Measurements from ENCODE around the gene TEK.
"Not testable (repeated sequence)": the region's sequence is repeated elsewhere in the genome, so short reads cannot be mapped to it uniquely, and the experiment has no call there.

Gene TEK

DNA sequence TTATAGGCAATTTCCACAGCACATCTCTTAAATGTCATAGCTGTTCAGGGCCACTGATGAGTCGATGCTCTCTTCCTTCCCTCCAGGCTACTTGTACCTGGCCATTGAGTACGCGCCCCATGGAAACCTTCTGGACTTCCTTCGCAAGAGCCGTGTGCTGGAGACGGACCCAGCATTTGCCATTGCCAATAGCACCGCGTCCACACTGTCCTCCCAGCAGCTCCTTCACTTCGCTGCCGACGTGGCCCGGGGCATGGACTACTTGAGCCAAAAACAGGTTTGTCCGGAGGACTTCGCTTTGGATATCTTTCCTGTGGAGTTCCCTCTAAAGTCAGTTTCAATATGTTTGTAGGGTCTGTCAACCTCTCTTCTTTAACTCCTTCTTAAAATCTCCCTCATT lies 103.6 kb downstream of the TEK start:
- no peak for DNase-seq (ENCODE audit: low read depth in 2 of 2)

DNA sequence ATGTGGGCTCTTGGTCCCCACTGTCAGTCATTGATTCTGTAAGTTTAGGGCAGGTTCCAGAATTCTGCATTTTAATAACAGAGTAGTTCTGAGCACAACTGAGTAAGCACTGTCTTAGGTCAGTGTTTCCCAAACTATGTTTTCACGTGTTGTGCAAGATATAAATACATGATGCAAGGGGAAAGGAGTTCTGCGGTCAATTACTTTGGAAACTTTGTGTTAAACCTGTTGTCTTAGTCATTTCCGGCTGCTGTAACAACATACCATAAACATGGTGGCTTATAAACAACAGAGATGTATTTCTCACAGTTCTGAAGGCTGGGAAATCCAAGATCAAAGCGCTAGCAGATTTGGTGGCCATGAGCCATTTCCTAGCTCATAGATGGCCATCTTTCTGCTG lies 118.2 kb downstream of the TEK start:
- DNase-seq (ENCODE audit: low read depth in 2 of 2): no peak

GRCh38 chr9:27239648-27240047 lies 130.6 kb downstream of the TEK start:
- DNase-seq (ENCODE audit: low read depth in 2 of 2): not testable (repeated sequence)

DNA sequence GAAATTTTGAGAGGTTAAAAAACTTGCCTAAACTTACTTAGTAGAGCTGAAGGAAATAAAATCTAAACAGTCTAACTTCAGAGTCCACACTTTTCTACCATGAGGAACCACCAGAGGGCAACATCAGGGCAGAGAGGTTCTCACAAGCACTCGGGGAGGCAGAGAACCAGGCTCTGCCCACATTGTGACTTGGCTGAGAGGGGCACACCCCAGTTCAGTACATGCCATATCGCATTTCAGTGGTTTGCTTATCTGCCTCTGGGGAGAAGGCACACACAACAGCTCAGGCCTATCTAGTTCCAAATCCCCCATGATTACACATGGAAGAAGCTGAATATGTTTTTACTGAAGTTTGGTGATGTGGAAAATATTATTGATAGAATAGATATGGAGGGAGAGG lies 138.7 kb downstream of the TEK start:
- no peak for DNase-seq (ENCODE audit: low read depth in 2 of 2)

DNA sequence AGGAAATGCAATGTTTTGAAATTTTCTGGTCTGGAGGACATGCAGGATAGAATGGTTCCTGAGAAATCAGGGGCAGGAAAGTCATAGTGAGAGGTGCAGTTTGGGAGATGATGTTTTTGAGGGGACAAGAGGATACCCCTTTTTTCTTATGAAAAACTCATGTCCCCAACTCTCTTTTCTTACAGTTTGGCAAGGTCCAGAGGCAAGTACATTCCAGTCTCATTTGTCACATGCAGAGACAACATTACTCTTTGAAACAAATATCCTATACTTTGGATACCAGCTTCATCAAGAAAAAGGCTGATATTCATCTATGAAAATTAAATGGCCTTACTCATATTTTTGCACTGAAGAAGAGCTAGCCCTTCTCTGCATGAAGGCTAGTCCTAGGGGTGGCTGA lies 139.7 kb downstream of the TEK start:
- DNase-seq (ENCODE audit: low read depth in 2 of 2): no peak

DNA sequence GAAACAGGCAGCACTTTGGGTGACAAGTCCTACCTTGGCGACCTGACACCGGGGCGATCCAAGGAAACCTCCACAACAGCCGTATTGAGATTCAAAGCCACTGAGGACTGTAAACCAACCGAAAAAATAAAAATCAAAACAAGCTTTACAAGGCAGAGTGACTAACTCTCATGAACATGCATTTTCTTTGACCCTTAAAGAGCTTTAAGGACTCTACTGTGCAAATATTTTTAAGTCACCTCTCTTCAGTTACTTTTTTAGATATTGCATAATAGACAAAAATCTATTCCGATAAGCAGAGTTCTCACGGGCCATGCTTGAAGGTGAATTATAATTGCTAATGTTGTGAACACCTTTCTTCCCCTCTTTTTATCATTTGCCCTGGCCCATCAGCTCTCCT lies 149.6 kb downstream of the TEK start:
- no peak for DNase-seq (ENCODE audit: low read depth in 2 of 2)

DNA sequence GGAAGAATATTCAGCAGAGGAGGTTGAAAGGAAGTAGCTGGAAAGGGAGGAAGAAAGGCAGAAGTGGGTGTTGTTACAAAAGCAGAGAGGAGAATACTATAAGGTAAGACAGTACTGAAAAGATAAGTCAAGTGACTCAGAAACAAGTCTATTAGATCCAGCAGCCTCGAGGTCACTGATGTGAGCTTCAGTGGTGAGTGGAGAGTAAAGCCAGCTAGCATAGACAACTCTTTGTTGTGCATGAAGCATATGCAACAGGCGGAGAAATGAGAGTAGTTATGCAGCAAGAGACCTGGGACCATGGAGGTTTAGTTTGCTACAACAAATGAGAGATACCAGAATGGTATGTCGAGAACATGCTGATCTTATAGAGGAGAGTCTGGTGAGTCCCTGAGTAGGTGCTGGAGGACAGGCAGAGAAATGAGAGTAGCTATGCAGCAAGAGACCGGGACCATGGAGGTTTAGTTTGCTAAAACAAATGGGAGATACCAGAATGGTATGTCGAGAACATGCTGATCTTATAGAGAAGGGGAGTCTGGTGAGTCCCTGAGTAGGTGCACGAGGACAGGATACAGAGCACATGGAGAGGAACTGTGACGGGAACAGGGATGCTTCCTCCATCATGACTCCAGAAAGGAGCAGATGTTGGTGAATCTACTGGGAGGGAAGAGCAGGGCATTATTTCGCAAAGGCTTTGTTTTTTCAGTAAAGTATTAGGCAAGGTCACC lies 151.9 kb downstream of the TEK start:
- DNase-seq (ENCODE audit: low read depth in 2 of 2): no peak

DNA sequence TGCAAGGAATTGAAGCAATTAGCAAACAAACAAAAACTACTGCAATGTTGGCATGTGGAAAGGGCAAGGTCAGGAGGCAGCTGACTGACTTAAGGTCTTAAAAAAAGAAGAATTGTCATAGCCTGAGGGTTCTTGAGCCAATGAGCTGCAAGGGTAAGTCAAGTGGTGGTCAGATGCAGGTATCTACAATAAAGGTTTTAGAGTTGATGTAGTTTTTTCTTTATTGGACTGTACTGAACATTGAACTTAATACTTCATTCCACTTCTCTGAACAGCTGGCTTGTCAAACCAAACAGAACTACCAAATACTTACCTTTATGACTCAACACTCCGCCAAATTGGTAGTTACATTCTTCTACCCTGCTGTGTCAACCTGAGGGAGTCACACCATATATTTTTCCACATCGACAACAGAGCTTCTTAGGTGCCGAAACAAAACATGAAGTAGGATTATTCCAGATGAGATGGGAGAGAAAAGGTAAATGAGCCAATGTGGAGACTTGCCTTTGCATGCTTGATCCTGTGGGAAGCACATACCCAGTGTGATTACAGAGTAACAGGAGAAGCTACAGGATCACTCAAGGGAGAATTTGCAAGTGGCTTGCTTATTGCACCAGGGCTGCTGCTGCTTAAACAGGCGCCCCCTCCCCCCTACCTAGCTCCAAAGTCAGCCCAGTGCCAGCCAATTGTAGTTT lies 152.6 kb downstream of the TEK start:
- DNase-seq (ENCODE audit: low read depth in 2 of 2): no peak

- DNase-seq (ENCODE audit: low read depth in 2 of 2): no peak
These were observed 163.1 kb downstream of the TEK start for GRCh38 chr9:27272103-27272502.

- no peak for DNase-seq (ENCODE audit: low read depth in 2 of 2)
These were observed 164.2 kb downstream of the TEK start for GRCh38 chr9:27273186-27273585.

DNA sequence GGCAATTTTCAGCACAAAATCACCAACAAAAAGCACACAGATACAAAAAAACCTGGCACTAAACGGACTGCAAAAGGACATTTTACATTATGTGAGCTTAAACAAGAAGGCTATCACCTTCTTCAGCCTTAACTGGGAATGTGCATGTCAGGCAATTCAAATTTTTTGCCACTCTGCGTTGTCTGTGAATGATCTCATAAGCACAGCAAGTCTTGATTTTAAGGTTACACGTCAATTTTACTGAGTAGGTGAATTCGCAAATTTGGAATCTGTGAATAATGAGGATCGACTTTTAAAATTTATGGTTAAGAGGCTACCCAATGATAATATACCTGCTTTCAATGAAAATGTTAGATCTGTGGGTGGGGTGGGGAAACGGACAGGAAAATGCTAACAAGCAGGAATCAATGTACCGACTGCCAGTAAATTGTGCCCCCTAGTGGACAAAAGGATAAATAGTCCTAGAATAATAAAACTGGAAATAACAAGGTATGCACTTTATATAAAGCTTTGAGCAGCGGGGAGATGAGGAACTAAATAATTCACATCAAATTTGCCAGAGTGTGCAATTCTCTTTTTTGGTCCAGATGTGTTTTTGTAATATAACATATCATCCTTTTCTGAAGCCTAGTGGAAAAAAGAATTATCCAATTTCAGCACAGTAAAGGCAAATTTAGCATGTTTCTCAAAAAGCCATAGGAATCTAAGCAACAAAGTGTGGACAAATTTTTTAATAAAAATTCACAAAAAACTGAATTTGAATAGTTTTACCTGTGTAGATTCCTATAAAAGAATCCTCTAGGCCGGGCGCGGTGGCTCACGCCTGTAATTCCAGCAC lies 167.4 kb downstream of the TEK start:
- DNase-seq (ENCODE audit: low read depth in 2 of 2): no peak

GRCh38 chr9:27278374-27278773 lies 169.3 kb downstream of the TEK start:
- no peak for DNase-seq (ENCODE audit: low read depth in 2 of 2)

DNA sequence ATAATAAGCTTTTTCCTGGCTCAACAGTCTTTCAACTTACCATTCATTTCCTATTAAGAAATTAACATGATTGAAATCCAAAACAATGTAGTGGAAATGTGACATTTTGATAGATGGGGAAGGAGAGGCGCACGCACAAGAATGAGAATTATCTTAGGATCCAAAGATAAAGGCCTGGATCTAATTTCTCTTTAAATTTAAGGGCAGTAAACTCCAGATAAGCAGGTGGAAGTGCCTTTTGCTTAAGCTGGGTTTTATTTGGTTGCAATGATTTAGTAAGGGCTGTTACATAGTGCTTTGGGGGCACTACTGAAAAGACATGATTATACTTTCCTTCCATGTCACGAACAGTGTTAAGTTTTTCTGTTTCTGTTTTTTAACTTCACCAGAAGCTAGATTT lies 170.6 kb downstream of the TEK start:
- no peak for DNase-seq (ENCODE audit: low read depth in 2 of 2)

All from stimulated activated CD4-positive, alpha-beta T cell treated with anti-CD3 and anti-CD28 coated beads, Interleukin-1b, Interleukin-23, amount 100 ng/mL, for 1 hour (primary cell).